ENCODE results near the gene FICD.

DNA sequence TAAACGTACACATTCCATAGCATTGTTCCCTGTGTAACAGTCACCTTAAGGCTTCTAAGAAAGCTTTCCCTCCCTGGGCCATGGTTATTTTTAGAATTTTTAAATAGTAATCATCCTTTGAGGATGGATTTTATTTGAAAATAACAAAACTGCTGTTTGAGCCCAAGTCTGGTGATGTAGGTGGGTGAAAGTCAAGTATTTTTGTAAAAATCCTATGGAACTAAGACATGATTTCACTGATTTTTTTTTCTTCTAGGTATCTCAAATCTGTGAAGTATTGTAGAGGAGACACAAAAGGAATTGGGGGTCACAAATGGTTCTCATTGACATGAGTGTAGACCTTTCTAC lies 48.7 kb downstream of the FICD start:
- TF ChIP-seq, protein P1, sequence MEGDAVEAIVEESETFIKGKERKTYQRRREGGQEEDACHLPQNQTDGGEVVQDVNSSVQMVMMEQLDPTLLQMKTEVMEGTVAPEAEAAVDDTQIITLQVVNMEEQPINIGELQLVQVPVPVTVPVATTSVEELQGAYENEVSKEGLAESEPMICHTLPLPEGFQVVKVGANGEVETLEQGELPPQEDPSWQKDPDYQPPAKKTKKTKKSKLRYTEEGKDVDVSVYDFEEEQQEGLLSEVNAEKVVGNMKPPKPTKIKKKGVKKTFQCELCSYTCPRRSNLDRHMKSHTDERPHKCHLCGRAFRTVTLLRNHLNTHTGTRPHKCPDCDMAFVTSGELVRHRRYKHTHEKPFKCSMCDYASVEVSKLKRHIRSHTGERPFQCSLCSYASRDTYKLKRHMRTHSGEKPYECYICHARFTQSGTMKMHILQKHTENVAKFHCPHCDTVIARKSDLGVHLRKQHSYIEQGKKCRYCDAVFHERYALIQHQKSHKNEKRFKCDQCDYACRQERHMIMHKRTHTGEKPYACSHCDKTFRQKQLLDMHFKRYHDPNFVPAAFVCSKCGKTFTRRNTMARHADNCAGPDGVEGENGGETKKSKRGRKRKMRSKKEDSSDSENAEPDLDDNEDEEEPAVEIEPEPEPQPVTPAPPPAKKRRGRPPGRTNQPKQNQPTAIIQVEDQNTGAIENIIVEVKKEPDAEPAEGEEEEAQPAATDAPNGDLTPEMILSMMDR (conservative IDR thresholded peaks at IDR 0.05 in 1 of 2, IDR thresholded peaks at IDR 0.05 in 1 of 2; ENCODE audit: low read depth in 1 of 2, low read length in 2 of 2) = no peak
- no peak for TF ChIP-seq EZH2 (IDR thresholded peaks at IDR 0.05; ENCODE audit: low read length, missing control alignments)

Data from fibroblast of lung (primary cell).